Kidney glomerular epithelial cell (primary cell): ENCODE results near the gene BRMS1L.
"Not testable (repeated sequence)": the region's sequence is repeated elsewhere in the genome, so short reads cannot be mapped to it uniquely, and the experiment has no call there.

Experiments
- DNase-seq: peaks from one replicate; lab custom pipeline; 2025; lab: John Stamatoyannopoulos, UW

Gene BRMS1L, protein sequence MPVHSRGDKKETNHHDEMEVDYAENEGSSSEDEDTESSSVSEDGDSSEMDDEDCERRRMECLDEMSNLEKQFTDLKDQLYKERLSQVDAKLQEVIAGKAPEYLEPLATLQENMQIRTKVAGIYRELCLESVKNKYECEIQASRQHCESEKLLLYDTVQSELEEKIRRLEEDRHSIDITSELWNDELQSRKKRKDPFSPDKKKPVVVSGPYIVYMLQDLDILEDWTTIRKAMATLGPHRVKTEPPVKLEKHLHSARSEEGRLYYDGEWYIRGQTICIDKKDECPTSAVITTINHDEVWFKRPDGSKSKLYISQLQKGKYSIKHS

DNA sequence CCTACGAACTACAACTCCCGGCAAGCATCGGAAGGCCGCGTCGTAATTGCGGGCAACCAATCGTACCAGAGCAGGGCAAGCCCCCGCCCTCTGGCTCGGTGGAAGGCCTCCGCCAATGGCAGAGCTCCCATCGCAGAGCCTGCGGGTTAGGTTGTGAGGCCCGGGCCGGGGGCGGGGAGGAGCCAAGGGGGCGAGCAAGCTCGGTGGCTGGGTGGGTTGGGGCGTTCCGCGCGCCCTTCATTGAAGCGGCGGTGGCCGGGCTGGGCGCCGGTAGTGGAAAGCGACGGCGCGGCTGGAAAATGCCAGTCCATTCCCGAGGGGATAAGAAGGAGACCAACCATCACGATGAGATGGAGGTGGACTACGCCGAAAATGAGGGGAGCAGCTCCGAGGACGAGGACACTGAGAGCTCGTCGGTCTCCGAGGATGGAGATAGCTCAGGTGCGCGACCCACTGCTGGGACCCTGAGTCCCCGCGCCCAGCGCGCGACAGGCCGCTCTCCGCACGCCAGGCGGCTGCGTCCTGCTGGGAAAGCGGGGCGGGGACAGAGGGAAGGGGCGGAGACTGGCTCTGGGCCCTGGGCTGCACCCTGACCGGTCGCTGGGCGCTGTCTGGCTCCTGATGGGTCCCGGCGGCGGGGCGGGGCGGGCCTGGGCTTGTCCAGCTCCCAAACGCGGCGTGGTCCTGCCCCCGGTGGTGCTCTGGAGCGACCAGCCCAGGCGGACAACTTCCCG lies at the start of gene BRMS1L:
Gene BRMS1L (plus strand): TSS at position 121 of the 734 bp plus-strand sequence. CDS start 179 bp downstream, at position 300.
- peak; percentile 96 for DNase-seq

DNA sequence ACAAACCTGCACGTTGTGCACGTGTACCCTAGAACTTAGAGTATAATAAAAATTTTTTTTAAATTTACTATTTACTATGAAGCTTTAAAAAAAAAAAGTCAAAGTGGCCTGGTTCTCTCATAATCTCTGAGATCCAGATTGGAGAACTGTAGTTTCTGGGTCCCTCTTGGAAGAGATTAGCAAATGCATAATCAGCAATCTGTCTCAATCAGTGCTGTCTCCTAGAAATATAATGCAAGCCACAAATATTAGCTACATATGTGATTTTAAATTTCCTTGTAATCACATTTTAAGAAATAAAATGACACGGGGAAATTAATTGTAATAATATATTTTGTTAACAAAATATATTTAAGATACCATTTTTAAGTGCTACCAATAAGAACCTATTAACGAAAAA lies 49.3 kb upstream of the BRMS1L start:
- no peak for DNase-seq

DNA sequence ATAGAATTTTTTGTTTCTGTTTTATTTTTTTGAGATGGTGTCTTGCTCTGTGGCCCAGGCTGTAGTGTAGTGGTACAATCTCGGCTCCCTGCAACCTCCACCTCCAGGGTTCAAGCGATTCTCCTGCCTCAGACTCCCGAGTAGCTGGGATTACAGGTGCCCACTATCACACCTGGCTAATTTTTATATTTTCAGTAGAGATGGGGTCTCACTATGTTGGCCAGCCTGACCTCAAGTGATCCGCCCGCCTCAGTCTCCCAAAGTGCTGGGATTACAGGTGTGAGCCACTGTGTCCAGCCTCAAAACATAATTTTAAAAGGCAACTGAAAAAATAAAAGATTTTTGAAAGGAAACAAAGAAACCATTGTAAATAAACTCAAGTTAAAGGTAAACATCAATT lies 48.6 kb upstream of the BRMS1L start:
- not testable (repeated sequence) for DNase-seq

DNA sequence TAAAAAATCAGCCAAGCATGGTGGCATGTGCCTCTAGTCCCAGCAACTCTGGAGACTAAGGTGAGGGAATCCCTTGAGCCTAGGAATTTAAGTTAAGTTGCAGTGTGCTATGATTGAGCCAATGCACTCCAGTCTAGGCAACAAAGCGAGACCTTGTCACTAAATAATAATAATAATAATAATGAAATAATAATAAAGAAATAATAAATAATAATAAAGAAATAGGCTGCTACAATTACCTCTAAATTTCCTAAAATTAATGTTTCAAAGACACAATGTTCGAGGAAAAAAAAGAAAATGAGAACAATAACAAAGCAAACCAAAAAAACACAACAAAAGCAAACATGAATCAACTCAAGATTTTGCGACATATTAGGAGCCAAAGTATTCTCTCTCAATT lies 46.8 kb upstream of the BRMS1L start:
- no peak for DNase-seq

DNA sequence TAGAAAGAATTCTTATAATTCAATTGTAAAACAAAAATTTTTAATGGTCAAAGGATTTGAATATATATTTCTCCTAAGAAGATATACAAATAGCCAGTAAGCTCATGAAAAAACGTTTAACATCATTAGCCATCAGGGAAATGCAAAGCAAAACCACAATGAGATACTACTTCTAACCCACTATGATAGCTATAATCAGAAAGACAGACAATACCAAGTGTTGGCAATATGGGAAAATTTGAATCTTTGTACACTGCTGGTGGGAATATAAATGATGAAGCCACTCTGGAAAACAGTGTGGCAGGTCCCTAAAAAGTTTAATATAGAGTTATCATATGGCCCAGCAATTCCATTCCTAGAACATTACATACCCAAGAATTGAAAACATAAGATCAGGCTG lies 42.4 kb upstream of the BRMS1L start:
- DNase-seq, result no peak

DNA sequence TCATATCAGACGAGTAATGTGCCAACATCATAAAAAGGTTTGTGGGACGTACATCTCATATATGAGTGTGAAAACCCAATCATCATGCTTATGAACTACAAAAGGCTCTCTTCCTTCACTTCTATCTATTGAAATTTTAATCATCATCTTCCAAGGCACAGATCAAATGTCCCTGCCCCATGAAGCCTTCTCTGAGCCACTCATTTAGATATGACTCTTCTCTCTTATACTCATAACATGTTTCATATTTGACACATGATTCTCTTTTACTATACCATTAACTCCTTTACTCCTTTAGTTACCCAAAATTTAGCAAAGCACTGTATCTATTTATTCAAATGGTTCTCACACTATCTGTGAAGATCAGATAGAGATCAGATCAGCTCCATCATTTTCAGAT lies 39.3 kb upstream of the BRMS1L start:
- DNase-seq, result no peak

DNA sequence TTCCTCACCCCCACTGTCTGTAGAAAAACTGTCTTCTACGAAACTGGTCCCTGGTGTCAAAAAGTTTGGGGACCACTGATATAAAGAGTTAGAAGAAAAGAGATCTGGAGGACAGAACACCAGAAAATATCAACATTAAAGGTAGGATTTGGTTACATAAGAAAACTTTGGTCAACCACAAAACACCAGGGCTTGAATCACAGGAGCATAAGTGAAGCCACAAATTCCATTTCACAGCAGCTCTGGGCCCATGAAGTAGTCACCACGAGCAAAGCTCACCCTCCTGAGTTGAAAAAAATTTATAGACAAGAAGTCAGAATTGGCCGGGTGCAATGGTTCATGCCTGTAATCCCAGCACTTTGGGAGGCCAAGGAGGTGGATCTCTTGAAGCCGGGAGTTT lies 36.5 kb upstream of the BRMS1L start:
- no peak for DNase-seq

DNA sequence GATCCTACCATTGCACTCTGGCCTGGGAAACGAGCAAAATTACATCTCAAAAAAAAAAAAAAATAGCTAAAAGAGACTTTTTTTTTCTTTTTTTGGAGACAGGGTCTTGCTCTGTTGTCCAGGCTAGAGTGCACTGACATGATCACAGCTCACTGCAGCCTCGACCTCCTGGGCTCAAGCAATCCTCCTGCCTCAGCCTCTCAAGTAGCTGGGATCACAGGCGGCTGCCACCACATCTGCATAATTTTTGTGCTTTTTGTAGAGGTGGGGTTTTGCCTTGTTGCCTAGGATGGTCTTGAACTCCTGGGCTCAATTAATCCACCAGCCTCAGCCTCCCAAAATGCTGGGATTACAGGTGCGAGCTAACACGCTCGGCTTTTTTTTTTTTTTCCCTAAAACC lies 28.3 kb upstream of the BRMS1L start:
- no peak for DNase-seq

DNA sequence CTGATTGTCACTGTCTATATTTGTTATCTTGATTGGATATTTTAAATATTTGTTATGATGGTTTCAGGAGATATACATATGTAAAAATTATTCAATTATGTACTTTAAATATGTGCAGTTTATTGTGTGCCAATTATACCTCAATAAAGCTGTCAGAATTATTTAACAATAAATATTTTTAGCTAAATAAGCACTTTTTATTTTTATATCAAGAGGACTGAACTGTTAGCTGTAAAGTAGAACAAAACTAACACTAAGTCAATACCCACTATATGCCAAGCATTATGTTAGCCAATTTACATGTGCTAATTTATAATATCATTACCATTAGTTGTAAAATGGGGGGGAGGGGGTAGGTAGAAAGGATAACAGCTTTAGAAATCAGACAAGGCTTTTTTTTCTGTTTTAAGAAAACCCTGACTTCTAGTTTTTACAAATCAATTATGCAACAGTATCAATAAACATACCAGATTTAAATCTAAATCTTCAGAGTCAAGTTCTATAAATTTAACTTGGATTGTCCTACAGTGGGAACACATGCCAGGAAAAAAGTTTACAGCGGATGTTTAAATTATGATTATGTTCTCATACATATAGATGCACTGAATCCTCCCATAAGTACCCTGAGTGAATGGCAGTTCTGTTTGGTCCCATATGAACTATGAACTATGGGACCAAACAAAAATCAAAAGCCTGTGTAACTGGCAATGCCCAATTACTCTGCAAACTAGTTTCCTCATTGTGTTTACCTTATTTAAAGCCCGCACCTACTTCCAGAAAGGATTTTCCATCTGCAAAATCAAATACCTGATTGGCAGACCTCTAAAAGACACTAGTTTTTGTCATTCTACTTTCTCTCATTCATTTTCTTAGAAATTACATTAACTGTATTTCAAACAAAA lies 19.9 kb upstream of the BRMS1L start:
- DNase-seq, result no peak

DNA sequence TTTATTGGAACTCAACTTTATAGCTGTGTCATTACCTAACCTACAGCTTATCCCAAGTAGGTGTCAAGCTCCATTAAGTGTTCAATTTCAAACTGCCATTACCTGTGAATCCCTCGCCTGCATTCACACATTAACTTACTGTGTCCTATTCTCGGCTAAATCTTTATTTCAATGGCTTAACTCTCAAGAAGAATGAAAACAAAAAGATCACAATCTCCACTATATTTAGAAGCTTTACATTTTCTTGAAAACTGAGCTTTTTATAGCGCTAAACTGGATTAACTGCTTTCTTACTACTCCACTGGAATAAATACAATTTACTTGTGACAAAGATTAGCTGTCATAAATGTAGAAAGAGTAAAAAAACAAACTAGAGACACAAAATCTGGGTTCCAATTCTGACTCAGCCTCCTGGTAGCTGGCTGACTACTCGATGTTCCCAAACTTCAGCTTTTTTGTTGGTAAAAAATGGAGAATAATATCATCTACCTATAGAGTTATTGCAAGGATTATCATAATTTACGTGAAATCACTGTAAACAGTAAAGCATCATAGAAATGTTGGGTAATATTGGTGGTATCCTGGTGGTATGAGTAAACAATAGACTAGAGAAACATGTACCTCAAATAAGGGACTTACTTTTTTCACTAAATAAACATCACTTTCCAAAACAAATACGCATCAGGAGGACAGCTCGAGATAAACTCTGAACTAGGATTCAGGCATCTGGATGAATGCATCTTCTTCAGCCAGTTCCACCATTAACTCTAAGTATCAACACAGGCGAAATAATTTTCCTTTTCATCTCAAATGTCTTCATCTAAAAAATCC lies 18.8 kb upstream of the BRMS1L start:
- DNase-seq, result no peak

DNA sequence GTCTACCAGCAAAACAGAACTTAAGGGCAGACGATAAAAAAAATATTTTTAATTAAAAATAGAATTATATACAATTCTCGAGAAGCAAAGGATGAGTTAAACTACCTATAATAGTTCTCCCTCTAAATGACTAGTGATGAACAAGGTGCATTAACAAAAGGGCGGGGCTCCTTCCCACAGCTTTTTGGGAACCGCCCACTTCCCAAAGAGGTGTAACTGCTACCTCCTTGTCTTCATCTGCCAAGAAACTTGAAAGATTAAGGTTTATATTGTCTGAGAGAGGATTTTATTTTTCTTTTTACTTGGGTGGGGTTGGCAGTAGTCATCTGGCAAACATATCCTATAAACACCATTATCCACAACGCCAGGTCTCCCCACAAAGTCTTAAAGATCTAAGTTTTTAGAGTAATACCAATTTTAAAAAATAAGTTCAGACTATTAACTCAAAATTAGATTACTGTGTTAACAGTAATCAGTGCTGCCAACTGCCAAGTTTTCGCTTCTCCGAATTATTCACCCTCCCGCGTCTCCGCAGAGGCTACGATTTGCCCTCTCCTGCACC lies 18.0 kb upstream of the BRMS1L start:
- no peak for DNase-seq

DNA sequence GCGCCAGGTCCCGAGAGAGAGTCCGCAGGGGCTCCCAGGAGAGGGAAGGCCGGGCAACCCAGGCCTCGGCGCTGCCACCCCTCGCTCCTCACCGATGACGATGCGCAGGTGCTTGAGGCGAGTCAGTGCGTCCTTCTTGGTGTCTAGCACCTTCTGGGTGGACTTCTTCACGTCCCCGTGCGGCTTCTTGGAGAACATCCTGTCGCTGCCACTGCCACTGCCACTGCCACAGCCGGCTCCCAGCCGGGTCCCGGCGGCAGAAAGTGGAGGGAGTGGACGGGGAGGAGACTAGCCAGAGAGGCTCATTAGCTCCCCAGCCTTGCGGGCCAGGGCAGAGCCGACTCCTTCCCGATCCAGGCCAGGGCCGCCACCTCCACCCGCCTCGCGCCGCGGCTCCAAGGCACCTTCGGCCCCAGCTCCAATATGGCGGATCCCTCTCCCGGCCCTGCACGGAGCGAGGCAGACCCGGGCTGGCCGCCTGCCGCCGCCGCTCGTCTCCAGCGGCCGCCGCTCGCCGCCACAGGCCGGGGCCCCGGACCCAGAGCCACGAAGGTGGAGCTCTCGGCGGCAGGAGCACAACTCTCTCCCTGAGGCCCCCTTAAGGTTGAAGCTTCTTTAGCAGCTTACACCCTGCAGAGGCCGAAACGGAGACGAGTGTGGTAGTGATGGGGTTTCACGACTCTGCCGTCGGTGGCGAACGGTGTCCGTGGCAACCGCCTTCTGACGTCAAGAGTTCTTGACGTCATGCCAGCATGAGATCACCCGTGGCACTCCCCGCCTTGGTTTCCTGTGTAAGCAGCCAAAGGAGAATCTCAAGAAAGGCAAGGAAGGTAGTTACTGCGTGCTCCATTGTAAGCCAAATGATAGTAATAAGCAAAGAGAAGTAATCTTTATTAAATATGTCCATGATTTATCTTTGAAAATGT lies 17.2 kb upstream of the BRMS1L start, which contains the start of gene RALGAPA1:
Gene RALGAPA1 (minus strand): TSS at position 658 of the 926 bp plus-strand sequence. CDS start 460 bp downstream, at position 198.
- peak; percentile 96 for DNase-seq

DNA sequence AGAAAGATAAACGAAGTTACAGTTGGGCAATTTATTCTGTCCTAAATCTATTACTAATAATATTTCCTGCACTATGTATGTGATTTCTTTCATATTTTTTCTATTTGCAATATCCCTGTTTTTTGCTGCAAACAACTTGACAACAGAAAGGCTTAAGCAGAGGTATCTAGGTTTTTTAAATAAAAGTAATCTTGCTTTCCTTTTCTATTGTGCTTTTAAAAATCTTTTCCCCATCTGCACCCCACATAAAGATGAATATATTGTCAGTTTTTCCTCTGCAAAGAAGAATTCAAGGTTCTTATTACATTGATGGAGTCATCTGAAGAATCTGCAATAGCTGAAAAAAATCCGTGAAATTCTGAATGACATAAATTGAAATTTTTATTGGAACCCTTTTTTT lies 16.5 kb upstream of the BRMS1L start:
- DNase-seq, result no peak

DNA sequence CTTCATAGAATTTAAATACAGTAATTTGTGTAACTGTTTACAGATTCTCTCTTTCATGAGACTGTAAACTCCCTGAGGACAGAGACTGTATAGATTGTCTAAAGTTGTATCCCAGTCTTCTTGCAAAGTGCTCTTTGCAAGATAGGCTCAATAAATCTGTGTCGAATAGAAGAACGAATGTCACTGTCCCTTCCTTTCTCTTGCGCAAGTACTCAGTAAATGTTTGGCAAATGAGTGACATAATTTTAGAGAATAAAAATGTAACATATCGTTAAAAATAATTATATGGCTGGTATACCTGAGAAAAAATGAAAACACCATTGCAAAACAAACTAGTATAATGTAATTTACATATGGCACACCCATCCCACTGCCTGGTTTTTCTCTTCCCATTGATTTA lies 15.2 kb upstream of the BRMS1L start:
- no peak for DNase-seq

DNA sequence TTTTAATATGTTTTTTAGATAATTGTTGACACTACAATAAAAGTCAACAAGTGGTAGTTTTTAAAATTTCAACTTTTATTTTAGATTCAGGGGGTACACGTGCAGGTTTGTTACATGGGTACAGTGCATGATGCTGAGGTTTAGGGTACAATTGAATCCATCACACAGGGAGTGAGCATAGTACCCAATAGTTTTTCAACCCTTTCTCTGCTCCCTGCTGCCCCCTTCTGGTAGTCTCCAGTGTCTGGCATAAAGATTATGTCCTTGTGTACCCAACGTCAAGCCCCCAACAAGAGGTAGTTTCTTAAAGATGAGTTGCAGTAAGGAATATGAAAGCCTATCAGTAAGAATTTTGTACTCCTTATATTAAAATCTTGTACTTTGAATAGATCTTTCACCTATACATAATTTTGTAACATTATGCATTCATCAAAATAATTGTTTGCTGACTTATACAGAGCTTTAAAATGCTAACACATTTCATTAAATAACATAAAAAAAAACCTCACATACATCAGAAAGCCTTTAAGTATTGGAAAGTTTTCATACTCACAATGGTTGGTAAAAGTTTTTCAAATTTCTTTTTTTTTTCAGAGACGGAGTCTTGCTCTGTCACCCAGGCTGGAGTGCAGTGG lies 11.7 kb upstream of the BRMS1L start:
- peak; percentile 54 for DNase-seq

DNA sequence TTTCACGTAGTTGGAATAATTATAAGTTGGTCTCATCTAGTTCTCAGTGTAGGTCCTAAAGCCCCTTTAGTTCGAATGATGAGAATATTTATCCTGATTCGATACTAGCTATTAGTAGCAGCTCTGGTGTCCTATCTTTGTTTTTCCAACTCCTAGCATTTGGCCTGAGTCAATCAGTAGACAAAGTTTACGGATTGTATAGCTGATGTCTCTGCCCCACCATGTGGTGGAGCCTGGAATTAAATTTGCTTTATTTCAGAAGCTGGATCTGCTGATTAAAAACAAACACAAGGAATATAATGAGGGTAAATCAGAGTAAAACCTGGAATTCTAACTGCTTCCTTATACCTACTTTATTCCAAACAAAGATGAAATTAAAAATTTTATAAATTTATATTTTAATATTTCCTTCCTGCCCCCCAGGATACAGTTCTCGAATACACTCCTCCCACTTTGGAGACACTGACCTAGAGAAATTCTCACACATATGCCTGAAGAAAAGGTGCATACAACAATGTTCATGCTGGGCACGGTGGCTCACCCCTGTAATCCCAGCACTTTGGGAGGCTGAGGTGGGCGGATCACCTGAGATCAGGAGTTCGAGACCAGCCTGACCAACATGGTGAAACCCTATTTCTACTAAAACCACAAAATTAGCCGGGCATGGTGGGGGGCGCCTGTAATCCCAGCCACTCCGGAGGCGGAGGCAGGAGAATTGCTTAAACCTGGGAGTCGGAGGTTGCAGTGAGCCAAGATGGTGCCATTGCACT lies 7.6 kb upstream of the BRMS1L start:
- peak; percentile 53 for DNase-seq

DNA sequence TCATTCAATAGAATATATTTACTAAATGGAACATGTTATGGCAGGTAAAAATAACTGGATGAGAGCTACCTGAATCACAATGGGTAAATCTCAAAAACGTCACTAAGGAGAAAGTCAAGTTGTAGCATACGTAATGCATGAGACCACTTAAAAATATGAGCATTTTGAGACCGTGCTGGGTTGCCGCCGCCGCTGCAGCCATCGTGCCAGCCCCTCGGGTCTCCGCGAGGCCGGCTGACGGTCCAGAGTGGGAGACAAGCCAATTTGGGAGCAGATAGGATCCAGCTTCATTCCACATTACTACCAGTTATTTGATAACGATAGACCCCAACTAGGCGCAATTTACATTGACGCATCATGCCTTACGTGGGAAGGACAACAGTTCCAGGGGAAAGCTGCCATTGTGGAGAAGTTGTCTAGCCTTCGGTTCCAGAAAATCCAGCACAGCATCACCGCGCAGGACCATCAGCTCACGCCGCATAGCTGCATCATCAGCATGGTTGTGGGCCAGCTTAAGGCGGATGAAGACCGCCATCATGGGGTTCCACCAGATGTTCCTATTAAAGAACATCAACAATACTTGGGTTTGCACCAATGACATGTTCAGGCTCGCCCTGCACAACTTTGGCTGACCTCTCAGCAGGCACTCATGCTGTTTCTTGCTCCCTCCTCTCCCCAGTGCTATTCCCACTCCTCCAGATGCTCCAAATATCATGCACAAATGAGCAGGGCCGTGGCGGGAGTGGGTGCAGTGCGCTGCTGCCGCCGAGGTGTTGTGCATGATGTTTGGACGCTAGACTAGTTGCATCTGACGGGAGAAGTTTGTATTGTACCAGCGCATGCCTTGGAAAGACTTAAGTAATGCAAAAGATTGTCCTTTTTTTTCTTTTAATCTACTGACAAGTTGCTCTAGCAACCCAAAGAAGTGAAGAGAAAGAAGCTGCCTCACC lies 6.3 kb upstream of the BRMS1L start:
- DNase-seq, result no peak
